Fibroblast of mammary gland (primary cell): ENCODE measurements around the gene VWA8.

ENCODE experiments used
- DNase-seq: peaks from one replicate; pipeline ENCODE4 v3.0.0-alpha.2; 2010; ENCODE audit warnings: low read depth
- H3K4me3 ChIP-seq: 2 replicates; pipeline ENCODE4 v1.5.1; 2011; ENCODE audit warnings: low read depth, mild to moderate bottlenecking, low read length, moderate library complexity; ENCODE audit not compliant: control insufficient read depth
- TF ChIP-seq, protein P1 (sequence below): conservative IDR thresholded peaks from 2 replicates; pipeline ENCODE4 v1.5.1; 2011; ENCODE audit warnings: low read depth, low read length, inconsistent platforms; ENCODE audit not compliant: control insufficient read depth, insufficient read depth

The VWA8 gene

DNA sequence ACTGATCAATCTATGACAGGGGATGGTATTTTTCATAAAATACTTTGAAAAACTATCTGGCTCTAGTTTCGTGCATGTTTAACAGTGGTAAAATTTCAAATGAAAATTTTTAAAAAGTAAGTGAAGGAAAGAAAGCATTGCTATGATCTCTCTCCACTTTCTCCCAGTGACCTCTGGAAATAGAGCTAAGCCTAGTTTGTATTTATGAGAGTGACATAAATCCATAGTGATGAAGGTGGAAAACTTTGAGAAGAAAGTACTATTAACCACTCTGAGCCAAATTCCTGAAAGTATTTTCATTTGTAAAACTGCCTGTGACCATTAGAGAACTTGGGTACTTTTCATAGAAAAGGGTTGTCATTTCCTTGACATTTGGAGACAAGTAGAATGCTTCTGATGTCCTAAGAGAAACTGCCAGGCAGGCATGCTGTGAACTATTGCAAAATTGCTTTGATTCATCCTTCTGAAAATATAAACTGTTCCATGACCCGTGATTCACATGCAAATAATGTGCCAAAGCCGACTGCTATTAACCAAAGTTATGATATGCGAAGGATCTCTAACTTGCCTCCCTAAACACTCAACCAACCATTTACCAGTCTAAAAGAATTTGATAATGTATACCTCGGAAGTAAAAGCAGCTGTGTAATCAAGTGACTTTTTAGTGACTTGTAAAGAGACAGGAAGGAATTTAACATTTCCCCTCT, 133.2 kb downstream of the VWA8 start:
- no peak overlapping the region for H3K4me3 ChIP-seq
- TF ChIP-seq, protein P1, sequence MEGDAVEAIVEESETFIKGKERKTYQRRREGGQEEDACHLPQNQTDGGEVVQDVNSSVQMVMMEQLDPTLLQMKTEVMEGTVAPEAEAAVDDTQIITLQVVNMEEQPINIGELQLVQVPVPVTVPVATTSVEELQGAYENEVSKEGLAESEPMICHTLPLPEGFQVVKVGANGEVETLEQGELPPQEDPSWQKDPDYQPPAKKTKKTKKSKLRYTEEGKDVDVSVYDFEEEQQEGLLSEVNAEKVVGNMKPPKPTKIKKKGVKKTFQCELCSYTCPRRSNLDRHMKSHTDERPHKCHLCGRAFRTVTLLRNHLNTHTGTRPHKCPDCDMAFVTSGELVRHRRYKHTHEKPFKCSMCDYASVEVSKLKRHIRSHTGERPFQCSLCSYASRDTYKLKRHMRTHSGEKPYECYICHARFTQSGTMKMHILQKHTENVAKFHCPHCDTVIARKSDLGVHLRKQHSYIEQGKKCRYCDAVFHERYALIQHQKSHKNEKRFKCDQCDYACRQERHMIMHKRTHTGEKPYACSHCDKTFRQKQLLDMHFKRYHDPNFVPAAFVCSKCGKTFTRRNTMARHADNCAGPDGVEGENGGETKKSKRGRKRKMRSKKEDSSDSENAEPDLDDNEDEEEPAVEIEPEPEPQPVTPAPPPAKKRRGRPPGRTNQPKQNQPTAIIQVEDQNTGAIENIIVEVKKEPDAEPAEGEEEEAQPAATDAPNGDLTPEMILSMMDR = no peak
- peak; percentile 95 for DNase-seq

GRCh38 chr13:41825691-41826090, 135.2 kb downstream of the VWA8 start:
- peak; percentile 59 for DNase-seq
- H3K4me3 ChIP-seq = no peak overlapping the region
- TF ChIP-seq, protein P1 = no peak

GRCh38 chr13:41823476-41823875, 137.4 kb downstream of the VWA8 start:
- no peak for DNase-seq
- no peak overlapping the region for H3K4me3 ChIP-seq
- TF ChIP-seq, protein P1 = no peak

- TF ChIP-seq, protein P1 = no peak
- DNase-seq = no peak
- H3K4me3 ChIP-seq = no peak overlapping the region
These were observed 138.3 kb downstream of the VWA8 start for GRCh38 chr13:41822560-41822959.

DNA sequence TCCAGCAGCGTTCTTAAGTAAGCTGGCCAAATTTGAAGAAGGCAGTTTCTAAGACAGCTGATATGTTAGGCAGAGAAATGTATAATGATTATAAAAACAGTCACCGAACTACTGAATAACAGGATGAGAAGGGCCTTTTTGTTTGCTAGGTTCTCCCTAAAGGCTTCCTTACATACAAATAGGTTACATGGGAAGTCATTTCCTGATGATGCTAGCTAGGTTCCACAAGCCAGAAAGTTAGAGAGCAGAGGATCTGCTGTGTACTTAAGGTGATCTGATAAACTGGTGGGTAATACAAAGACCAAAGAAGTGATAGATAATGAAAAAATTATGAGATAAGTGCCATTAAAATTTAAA, 139.7 kb downstream of the VWA8 start:
- H3K4me3 ChIP-seq = no peak overlapping the region
- DNase-seq = no peak
- TF ChIP-seq, protein P1 = no peak

DNA sequence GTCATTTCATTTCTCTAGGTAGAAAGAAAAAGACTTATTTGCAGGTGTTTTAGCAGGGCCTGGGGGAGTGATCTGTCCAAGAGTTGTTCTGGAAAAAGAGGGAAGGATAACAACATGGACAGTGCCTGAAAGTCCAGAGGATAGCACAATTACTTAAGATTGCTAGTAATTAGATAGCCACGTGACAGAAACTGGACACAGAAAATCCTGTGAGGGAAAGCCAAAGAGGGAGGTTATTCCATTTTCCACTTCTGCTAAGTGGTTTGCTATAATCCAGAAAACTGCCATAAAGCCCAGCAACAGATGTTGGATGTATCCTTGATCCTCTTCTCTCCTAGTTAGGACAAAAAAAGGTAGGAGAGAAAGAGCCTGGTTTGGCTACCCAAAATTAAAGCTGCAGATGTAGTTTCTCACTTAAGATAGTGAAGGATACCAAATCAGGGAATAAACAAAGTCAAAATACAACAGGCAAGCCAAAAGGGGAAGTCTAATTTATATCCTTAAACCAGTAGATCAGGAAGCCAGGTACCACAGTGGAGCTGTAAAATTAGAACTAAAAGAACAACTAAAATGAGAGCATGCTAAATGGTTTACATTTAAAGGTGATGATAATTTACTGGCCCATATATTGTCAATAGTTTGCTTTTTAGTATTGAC, 140.2 kb downstream of the VWA8 start:
- DNase-seq = no peak

More for the DNA sequence above, 140.2 kb downstream of the VWA8 start:
- H3K4me3 ChIP-seq = no peak overlapping the region
- TF ChIP-seq, protein P1 = no peak
